AG08396 (cell line): Measurements from ENCODE around the gene NRP2.

Experiments used
- DNase-seq: peaks from one replicate; pipeline ENCODE4 v3.0.0; 2012; ENCODE audit warnings: low spot score, mixed read lengths

The NRP2 gene

DNA sequence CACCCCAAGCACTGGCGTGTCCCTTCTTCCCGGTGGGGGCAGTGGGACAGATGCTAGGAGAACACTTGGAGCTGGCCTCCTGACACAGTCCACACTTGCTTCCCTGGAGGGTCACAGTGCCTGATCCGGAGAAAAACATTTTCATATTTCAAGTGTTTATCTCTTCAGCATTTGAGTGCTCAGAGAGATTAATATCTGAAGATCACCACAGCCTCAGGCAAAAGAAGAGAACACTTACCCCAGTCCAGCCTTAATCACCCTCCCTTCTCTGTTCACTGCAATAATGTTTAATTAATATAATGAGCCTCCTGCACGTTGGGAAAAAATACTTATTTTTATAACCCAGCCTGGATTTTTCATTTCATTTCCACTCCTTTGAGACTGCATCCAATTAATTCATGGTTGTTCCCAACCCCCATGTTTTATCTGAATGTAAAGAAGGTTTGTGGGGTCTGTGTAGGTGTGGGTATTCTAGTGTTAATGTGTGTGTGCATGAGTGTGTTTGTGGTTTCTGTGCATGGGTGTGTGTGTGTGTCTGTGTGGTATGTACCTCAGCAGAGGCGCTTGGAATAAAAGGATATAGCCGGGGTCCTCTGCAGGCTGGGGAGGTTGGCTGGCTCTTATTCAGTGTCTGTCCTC lies 72.1 kb downstream of the NRP2 start:
- no peak for DNase-seq

DNA sequence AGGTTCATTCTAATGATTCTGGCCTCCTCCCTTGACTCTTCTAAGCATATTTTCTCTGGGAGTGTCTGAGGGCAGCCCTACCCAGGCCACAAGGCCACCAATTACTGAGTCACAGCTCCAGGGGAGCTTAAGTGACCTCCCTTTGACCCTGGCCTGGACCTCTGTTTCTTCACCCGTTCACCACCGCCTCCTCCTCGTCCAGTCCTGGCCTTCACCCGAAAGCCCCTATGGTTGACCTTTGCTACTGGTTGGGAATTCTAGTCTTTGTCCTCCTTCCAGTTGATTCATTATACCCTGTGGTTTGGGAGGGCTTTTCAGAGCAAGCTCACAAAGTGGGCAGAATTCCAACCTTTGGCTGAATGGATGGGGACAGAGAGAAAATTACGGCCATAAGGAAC lies 72.6 kb downstream of the NRP2 start:
- DNase-seq, result no peak

DNA sequence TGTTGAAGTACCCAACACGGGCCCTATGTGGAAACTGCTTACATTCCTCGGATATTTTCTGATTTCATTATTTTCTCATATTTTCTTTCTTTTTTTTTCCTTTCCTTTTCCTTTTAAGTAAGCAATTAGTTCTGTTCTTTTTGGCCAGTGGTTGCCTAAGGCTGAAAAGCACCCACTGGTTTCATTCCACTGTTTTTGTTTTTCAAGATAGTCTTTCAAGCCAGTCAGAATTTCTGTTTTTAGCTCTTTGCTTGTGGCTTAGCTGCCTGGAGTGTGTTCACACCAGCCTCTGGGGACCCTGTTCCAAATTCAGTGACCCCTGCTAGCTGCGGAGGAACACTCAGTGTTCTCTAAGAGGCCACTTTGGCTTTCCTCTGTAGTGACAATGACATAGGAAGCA lies 73.6 kb downstream of the NRP2 start:
- no peak for DNase-seq

DNA sequence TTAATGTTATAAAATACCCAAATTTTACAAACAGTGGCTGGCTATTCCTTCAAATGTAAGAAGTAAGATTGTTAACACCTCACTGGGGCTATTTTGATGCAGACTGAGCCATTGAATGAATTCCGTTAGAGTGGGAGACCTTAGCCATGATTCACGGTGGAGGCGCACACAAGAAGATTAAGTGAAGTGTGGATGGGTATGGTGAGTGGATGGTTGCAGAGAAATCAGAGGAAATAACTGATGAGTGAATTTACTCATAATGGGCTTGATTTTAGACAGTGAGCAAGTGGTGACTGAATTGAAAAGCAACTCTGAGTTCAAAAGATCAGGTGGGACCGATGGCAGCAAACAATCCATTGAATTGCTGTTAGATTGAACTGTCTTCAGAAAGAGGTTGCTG lies 75.0 kb downstream of the NRP2 start:
- DNase-seq, result no peak

DNA sequence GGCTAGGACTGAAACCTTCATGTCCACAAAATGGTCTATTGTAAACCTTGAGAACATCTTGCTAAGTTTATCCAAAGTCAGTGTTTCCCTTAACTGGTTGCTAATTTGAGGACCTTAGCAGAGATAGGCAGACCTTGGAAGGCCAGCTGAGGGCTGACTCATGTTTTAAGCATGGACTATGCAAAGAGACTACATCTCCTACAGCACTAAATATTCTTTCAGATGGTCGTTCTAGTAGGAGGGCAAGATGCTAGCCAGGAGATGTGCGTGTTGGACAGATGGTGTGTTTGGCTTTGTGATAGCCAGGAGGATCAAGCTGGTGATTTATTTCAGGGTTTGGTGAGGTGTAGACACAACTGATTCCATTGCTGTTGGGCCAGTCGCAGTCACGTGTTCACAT lies 75.8 kb downstream of the NRP2 start:
- DNase-seq, result peak; percentile 57

DNA sequence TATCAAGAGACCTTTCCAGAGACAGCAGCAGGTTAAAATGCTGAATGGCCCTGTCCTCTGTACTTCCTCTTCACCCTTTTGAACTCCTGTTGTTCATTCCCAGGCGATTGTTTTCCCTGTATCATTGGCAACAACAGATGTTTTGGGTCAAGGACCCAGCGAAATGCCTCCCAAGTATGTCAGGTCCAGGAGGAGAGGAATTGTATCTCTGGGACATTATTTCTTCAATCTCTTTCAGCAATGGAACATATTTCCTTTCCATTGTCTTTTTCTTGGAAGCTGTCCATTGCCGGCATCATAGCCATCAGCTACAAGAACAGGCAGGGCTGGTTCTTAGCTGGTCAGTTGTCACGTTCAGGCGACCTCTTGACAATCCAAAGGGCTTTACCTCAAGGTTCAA lies 76.2 kb downstream of the NRP2 start:
- no peak for DNase-seq

DNA sequence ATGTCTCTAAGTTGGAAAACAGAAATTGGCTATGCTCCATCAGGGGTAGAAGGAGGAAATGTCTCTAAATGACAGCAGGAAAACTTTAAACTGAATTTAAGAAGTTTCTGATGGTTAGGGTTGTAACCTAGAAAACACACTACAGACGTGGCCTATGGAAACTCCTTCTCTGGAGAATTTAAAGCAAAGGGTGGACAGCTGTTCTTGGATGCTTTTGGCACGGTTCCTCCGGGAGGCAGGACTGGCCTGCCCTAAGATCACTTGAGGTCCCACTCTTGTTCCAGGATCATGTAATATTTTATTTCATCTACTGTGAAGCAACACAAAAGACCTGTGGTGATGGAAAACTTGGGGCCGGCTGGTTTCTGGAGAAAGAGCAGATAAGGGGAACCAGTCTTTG lies 77.0 kb downstream of the NRP2 start:
- DNase-seq, result no peak

DNA sequence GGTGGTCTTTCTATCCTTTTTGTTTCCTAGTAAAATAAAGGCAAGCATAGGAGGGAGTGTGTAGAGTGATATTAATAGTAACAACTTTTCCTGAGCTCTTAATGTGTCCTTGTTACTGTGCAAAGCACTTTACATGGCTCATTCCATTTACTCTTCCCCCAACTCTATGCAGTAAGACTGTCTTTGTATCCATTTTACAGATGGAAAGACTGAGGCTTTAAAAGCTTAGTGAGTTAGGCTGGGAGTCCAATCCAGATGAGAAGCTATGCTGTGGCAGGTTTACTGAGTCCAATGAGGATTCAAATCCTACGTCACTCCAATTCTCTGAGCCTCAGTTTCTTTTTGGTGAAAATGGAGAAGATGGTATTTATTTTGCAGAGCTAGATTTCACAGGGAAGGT lies 77.4 kb downstream of the NRP2 start:
- no peak for DNase-seq

DNA sequence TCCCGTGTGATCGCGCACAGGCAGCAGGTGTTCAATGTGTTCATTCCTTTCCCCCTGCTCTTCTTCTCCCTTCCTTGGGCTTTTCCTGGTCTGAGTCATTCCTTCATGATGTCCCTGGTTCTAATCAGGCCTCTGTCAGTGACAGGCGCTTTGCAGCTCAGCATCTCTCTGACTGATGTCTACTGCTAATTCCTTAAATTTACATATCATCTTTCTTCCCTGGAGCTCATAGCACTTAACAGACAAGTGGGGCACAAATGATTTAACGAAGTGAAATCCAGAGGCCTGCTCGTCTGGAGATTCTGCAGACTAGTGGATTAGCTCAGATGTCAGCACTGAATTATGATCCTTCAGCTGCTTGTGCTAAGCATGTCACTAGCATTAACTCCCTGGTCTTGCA lies 77.9 kb downstream of the NRP2 start:
- no peak for DNase-seq

DNA sequence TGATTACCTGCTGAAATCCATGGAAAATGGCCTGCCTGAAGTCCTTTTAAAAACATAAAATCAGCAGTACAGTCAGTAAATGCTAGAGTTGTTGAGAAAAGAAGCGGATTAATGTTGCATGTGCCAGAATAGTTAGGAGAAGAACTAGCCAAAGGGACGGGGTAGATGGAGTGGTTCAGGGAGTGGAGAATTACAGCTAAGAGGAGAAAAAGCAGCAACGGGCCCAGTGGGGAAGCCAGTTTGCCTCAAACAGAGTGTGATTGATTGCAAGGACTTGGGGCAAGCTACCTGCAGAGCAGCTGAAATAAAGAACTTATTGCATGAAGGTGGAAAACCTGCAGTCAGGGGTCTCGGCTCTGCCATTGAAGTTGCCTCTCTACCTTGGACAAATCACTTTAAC lies 79.1 kb downstream of the NRP2 start:
- no peak for DNase-seq

DNA sequence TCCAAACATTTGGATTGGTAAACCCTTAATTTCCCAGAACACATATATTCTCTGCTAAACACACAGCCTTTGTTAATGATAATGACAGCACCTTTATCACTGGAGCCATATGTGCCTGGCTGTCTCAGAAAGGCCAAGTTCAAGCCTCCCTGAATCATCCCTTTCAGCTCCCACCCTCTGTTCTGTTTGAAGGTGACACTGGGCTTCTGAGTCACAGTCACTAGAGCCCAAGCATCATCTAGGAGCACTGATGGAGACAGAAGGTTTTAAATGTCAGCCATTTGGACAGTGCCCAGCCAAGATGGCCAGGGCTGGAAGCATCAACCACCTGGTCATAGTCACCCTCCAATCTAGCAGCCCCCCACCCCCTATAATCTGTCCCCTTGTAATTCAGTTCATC lies 80.6 kb downstream of the NRP2 start:
- no peak for DNase-seq

DNA sequence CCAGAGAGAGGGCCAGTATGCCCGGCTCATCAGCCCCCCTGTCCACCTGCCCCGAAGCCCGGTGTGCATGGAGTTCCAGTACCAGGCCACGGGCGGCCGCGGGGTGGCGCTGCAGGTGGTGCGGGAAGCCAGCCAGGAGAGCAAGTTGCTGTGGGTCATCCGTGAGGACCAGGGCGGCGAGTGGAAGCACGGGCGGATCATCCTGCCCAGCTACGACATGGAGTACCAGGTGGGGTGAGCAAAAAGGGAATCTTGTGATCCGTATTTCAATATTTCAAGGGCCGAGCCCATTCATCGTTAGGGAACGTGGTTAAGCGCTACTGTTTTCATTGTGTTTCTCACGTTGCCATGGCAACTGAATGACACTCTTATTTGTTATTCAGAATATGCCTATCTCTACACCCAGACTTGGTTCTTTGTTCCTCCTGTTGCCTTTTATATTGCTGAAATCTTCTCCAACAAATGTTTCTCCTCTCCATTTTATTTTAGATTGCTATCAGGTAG lies 81.5 kb downstream of the NRP2 start:
- DNase-seq, result peak; percentile 68

DNA sequence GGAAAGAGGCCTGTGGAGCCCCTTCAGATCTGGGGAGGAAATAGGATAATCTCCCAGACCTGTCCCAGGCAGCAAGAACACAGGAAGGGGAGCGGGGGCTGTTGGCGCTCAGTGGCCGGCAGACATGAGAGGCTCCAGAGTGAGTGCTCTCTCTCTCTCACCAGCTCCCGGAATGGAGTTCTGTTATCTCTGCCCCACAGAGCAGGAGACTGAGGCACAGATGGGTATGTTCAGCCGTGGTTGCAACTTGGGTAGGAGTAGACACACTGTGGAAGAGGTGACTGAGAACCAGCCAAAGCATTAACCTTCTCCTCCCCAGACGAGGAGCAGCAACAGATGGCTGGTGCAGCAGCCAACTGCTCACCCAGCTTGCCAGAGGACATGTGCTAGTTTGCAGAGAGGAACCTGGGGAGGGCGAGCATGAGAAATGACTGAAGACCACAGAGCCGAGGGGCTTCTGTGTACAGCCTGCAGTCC lies 82.0 kb downstream of the NRP2 start:
- no peak for DNase-seq

DNA sequence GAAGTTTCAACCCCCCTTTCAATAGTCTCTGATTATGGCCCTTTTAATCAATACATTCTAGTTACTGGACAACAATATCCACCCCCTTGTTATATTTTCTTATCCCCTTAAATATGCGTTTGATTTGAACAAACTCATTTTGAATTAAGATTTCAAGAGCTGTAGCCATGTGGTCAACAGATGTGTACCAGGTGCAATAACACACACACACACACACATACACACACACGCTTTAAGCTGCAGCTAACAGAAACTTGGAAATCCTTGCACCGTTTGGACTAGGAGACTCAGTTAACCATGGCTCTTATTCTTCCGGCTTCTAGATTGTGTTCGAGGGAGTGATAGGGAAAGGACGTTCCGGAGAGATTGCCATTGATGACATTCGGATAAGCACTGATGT lies 82.8 kb downstream of the NRP2 start:
- DNase-seq, result no peak

DNA sequence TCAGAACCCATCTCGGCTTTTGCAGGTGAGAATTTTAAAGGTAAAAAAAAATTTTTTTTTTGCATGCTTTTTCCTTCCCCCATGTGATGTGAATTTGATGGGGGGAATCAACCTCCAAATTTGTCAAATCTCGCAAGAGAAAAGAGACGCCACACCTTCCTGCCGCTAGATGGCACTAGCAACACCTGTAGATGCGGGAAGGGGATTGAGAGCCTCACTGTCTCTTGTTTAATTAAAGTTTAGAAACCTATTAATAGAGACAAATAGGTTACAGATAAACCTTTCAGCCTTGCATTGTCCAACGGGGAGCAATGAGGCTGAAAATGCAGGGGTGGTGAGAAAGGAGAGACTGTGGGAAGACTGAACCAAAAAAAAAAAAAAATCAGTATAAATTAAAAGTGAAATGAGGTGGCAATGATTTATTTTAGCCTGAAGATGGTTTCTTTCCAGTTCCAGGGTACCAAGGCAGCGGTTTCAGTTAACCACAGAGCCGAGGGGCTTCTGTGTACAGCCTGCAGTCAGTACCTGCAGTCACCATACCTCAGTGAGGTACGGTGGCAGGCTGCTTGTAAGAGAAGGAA lies 84.6 kb downstream of the NRP2 start:
- peak; percentile 51 for DNase-seq

DNA sequence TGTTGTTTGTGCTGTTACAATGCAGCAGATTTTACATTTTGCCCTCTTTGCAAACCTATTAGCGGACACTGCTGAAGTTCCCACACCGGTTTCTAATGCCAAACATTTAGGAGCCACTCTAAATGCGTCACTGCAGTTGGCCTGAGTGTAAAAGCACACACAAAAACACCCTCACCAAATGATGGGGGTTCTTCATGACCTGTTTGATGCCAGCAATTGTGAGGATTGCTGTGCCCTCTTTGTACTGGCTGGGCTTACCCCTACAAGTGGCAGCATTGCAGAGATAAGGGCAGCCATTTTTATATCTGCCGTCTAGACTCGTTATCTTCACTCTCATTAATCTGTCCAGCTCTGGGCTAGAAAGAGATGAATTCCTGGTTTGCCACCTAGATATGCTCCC lies 85.3 kb downstream of the NRP2 start:
- DNase-seq, result no peak

DNA sequence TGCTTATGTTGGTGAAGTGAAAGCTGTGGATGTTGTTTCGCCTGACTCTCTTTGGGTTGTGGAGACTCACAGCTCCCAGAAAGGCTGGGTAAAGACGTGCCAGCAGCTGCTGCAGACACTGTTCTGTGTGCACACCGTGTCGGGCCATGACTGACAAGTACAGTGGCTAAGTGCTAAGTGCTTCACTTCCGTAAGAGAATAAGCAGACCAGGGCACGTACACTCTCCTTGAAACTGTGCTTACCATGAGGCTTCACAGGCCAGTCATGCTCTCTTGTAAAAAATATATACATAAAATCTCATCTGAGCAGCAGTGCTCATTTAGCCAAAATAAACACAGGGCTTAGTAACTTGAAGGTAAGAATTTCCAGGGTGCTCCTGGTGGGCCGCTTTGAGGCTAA lies 86.0 kb downstream of the NRP2 start:
- DNase-seq, result no peak

DNA sequence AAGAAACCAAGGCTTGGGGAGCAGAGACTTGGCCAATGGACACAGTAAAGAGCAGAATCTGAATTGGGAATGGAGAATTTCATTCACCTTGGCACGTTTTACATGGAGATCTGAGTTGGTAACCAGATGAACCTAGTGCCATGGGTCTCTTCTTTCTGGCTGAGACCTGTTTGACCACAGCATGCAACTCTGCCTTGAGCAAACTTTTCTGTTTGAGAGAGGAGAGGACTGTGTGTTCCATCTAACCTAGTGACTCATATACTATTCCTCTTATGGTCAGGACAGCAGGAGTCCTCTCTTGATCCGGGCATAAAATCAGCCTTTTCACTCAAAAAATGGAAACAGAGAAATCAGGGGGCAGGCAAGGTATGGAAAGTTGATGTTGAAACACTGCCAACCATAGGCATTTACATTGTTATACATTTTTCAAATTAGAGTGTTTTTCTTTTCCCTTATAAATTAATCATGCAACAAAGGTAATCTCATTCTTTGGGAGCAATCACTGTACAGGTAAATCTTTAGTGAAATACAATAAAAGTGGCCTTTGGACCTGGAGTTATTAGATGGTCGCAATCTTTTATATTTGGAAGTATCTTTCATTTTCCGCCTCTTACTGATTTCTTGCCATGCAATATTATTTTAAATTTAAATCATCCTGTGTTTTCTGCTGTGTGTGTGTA lies 86.7 kb downstream of the NRP2 start:
- DNase-seq, result no peak

DNA sequence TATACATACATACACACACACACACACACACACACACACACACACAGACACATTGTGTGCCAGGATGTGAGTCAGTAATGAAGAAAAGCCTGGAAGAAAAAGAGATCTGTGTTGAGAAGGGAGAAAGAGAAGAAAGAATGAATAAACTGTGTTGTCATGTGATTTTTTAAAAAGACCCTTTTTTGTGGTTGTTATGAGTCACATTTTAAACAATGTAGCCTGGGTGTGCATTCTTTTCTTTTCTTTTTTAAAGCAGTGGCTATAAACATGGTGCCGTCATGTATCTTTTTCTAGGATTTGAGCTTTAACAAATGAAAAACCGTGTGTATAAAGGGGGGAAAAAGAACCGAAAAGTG lies 87.2 kb downstream of the NRP2 start:
- DNase-seq, result no peak

DNA sequence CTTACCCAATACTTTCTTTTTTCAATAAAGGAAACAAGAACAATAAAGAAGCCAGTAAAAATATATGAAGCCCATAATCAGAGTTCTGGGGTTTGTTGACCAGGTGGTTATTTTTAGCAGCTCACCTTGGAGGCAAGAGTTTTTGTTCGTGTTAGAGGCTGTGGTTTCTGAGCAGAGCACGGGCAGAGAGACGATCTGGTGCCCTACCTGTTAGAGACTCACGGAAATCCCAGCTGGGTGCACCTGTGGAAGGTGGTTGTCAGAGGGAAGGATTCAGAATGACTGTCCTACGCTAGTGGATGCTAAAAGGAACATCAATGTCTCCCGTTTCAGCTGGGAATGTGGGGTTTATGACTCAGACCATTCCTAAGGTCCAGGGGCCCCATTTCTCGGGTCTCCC lies 87.6 kb downstream of the NRP2 start:
- no peak for DNase-seq

DNA sequence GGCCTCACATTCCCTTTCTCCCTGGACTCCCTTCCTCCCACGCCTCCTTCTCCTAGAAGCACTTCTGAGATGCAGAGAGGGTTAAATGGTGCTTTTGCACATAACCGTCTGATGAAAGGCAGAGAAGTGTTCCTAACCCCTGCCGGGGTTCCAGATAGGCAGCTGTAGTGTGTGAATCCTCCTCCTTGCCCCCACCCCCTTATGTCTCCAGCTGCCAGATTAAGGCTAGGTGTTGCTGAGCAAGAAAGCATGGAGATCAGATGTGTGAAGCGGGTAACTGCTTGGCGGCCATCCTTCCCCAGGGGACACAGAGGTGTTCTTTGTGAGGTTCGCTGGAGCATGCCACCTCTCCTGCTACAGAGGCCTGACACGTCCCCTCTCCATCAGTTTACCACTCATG lies 88.3 kb downstream of the NRP2 start:
- DNase-seq, result no peak

DNA sequence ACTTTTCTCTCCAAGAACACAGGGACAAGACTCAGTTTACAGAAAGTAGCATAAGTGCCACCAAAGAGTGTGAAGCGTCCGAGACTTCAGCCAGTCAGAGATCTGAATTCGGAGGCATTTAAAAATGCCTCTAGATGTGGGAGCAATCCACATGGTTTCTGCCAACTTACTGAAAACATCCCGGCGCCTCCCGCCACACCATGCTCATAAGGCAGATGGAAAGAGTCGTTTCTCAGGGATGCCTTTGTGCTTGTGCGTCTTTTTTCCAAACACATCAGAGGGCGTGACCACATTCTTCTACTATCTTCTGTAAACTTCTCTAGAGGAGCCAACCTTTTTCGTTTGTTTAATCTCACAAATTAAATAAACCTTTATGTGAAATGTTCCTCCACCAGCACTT lies 88.7 kb downstream of the NRP2 start:
- DNase-seq, result peak; percentile 69

DNA sequence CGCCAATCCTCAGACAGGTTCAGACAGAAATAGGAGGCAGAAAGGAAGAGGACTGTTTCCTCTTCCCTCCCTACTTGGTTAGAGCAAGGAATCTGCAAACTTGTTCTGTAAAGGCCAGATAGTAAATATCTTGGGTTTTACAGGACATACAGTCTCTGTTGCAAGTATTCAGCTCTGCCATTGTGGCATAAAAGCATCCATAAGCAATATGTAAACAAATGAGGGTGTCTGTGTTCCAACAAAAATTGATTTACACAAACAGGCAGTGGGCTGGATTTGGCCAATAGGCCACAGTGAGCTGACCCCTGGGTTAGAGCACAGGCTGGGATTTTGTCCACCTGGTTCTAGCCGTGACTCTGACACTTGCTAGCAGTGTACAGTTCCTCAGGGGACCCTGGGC lies 89.4 kb downstream of the NRP2 start:
- DNase-seq, result no peak

DNA sequence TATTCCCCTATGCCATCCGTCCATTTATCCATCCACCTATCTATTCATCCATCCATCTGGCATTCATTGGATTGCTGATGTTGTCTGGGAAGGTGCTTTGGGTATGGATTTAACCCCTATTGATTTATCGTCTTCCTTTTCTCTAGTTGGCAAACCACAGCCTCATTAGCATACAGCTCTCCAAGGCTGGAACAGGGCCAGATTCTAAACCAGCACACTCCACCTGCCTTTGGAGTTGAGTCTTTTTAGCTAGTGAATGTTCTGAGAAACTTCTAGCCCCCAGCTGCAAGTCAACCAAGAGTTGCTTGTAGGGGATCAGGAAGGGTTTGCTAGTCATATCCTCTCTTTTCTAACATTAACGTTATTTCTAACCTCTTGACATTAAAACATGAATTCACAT lies 90.7 kb downstream of the NRP2 start:
- no peak for DNase-seq
